A673 (cell line): ENCODE results near the gene PIN4. TPM values are rescaled to one million over a fixed set of nuclear protein-coding genes. Genes with fewer than 3 reads are reported as not detected.
"Not testable (repeated sequence)": the region's sequence is repeated elsewhere in the genome, so short reads cannot be mapped to it uniquely, and the experiment has no call there.

ENCODE experiments used
- BruUV-seq: library from RNA; stranded (reverse); fragments of 400-500 nt; replicated peaks from 2 replicates; lab custom pipeline; 2021; lab: Mats Ljungman, UMichigan
- CTCF ChIA-PET: fragments of 300-600 bp; sonication (Branson Sonifier 250); formaldehyde crosslinking; loops from one replicate; lab custom pipeline; 2022; ENCODE audit warnings: antibody characterized with exemption; lab: Charles Lee
- POLR2A ChIA-PET: fragments of 300-600 bp; sonication (Branson Sonifier 250); formaldehyde crosslinking; loops from one replicate; lab custom pipeline; 2022; ENCODE audit warnings: antibody characterized with exemption; ENCODE audit not compliant: low non-redundant PET; lab: Charles Lee
- DNase-seq: peaks from one replicate; pipeline ENCODE4 v3.0.0-alpha.2; 2015; ENCODE audit warnings: low spot score
- H3K27ac ChIP-seq: fragments of 200-600 bp; sonication (generic); 2 replicates; pipeline ENCODE4 v1.5.1; 2016; ENCODE audit warnings: mixed run types, low read depth, mild to moderate bottlenecking, mixed read lengths, antibody characterized with exemption, low read length; ENCODE audit not compliant: poor library complexity, severe bottlenecking
- H3K27me3 ChIP-seq: fragments of 200-600 bp; sonication (generic); replicated peaks from 2 replicates; pipeline ENCODE4 v1.6.1; 2017; ENCODE audit warnings: mixed run types, low read depth, mild to moderate bottlenecking, mixed read lengths, antibody characterized with exemption, low read length; ENCODE audit not compliant: insufficient read depth, poor library complexity
- H3K36me3 ChIP-seq: fragments of 200-600 bp; sonication (generic); 2 replicates; pipeline ENCODE4 v1.6.1; 2016; ENCODE audit warnings: mixed run types, mild to moderate bottlenecking, mixed read lengths, antibody characterized with exemption, low read length; ENCODE audit not compliant: insufficient read depth, poor library complexity, severe bottlenecking
- H3K4me1 ChIP-seq: fragments of 200-600 bp; sonication (generic); 2 replicates; pipeline ENCODE4 v1.6.1; 2017; ENCODE audit warnings: mixed run types, mild to moderate bottlenecking, mixed read lengths, antibody characterized with exemption, low read length; ENCODE audit not compliant: insufficient read depth, poor library complexity, severe bottlenecking
- H3K4me3 ChIP-seq: fragments of 200-600 bp; sonication (generic); 2 replicates; pipeline ENCODE4 v1.5.1; 2016; ENCODE audit warnings: low read depth, mixed run types, mild to moderate bottlenecking, mixed read lengths, low read length; ENCODE audit not compliant: poor library complexity, severe bottlenecking
- H3K9me3 ChIP-seq: fragments of 200-600 bp; sonication (generic); 2 replicates; pipeline ENCODE4 v1.6.1; 2016; ENCODE audit warnings: mixed run types, low read depth, mild to moderate bottlenecking, mixed read lengths, antibody characterized with exemption, low read length; ENCODE audit not compliant: poor library complexity, severe bottlenecking
- EZH2 ChIP-seq: fragments of 200-600 bp; sonication (generic); IDR thresholded peaks from 2 replicates; pipeline ENCODE4 v1.6.1; 2017; ENCODE audit warnings: borderline replicate concordance, low read depth, mild to moderate bottlenecking, mixed read lengths, antibody characterized with exemption, low read length; ENCODE audit not compliant: poor library complexity, severe bottlenecking
- intact Hi-C: fragments of 100-400 bp; cut with micrococcal nuclease; formaldehyde crosslinking; loops from one replicate; pipeline ENCODE4 v1.10.0; 2022; ENCODE audit not compliant: unreplicated experiment
- total RNA-seq: library from RNA; stranded (reverse); gene quantifications from 2 replicates; pipeline ENCODE4 v1.2.3, GENCODE V29; 2021
- TF ChIP-seq, protein P1 (sequence below): fragments of 300-800, 200-600 bp; sonication (generic); conservative IDR thresholded peaks from 2 replicates; pipeline ENCODE4 v1.5.1; 2017; ENCODE audit warnings: low read depth, mild to moderate bottlenecking, antibody characterized with exemption, low read length, moderate library complexity, mixed read lengths

PIN4 gene
- total RNA-seq, 1 experiment from 2014 or later, result 20.0 TPM

DNA sequence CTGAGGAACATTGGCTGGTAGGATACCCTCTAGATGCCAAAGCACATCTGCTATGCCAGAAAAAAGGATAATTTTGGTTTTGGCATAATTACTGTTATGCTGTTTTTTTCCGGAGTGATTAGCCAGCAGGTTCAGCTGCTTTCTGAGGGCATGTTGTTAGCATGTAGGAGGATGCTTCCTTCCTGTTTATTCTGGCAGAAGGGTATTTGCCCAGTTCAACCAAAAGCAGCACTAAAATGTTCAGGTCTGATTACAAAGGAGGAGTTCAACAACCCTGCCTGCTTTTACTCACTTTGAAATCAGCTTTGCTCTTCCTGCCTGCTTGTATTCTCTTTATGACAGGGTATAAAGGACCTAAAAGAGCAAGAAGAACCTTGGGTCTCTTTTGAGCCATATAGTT, 35.4 kb downstream of the PIN4 start:
- BruUV-seq, result no TSS peak
- H3K27ac ChIP-seq, result peak overlapping the region; percentile 25
- H3K9me3 ChIP-seq, result peaks cover 10% of the 10 kb centered on the region
- no peak for DNase-seq
- POLR2A ChIA-PET, result no interaction called here
- no peak overlapping the region for H3K4me3 ChIP-seq
- H3K36me3 ChIP-seq, result no peaks in the 10 kb centered on the region
- no peak for TF ChIP-seq EZH2
- TF ChIP-seq, protein P1, sequence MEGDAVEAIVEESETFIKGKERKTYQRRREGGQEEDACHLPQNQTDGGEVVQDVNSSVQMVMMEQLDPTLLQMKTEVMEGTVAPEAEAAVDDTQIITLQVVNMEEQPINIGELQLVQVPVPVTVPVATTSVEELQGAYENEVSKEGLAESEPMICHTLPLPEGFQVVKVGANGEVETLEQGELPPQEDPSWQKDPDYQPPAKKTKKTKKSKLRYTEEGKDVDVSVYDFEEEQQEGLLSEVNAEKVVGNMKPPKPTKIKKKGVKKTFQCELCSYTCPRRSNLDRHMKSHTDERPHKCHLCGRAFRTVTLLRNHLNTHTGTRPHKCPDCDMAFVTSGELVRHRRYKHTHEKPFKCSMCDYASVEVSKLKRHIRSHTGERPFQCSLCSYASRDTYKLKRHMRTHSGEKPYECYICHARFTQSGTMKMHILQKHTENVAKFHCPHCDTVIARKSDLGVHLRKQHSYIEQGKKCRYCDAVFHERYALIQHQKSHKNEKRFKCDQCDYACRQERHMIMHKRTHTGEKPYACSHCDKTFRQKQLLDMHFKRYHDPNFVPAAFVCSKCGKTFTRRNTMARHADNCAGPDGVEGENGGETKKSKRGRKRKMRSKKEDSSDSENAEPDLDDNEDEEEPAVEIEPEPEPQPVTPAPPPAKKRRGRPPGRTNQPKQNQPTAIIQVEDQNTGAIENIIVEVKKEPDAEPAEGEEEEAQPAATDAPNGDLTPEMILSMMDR, result no peak
- H3K4me1 ChIP-seq, result no peaks in the 10 kb centered on the region
- peaks cover 3% of the 10 kb centered on the region for H3K27me3 ChIP-seq
- CTCF ChIA-PET, result no interaction called here
- intact Hi-C loops, result no loop called here

DNA sequence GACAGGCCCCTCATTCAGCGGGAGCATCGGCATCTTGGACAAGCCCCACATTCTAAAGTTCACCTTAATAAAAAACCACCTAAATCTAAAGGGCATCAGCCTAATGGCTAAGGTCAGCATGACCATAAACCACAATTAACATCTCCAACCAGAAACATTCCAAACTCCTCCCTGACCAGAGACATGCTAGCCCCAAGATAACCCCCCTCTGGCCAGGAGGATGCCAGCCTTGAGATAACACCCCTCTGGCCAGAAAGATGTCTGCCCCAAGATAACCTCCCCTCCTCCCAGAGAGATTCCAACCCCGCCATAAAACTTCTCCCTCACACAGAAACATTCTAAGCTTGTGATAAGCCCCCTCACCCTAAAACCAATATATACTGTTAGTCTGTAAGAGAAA, 38.8 kb downstream of the PIN4 start:
- H3K4me3 ChIP-seq, intact Hi-C loops, BruUV-seq, POLR2A ChIA-PET, CTCF ChIA-PET, H3K27me3 ChIP-seq, H3K27ac ChIP-seq, H3K4me1 ChIP-seq, DNase-seq, H3K36me3 ChIP-seq: not testable (repeated sequence)
- H3K9me3 ChIP-seq, result peaks cover 10% of the 10 kb centered on the region

DNA sequence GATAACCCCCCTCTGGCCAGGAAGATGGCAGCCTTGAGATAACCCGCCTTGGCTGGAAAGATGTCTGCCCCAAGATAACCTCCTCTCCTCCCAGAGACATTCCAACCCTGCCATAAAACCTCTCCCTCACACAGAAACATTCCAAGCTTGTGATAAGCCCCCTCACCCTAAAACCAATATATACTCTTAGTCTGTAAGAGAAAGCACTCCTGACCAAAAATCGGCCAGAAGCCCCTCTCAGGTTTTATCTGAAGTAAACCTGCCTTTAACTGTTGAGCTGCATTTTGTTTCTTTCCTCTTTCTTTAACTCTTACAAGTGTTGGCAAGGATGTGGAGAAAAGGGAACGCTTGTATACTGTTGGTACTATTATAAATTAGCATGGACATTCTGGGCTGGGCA, 48.7 kb downstream of the PIN4 start:
- Histone ChIP-seq H3K27ac (no peak overlapping the region), H3K4me1 (no peaks in the 10 kb centered on the region), H3K9me3 (peaks cover 5% of the 10 kb centered on the region), H3K27me3 (no peaks in the 10 kb centered on the region), H3K4me3 (no peak overlapping the region), H3K36me3 (no peaks in the 10 kb centered on the region)
- intact Hi-C loops, result no loop called here
- no peak for TF ChIP-seq EZH2
- TF ChIP-seq, protein P1, result no peak
- POLR2A ChIA-PET, result no interaction called here
- DNase-seq, result no peak
- CTCF ChIA-PET, result no interaction called here
- BruUV-seq, result no TSS peak

DNA sequence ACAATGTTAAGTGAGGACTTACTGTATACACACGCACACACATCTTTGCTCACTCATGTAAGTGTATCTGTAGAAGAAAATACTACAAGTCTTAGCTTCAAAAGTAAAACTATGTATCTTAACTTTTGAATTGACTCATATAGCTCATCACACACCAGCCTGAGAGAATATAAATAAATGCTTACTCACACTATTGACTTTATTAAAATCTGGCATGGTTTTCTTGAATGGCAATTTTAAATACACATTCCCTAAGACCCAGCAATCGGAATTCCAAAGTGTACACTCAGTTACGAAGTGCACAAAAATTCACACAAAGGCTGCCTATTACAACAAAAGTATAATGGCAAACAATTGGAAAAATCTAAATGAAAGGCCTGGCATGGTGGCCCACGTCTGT, 55.3 kb downstream of the PIN4 start:
- ChIA-PET POLR2A (no interaction called here), CTCF (no interaction called here)
- H3K27me3 ChIP-seq, result no peaks in the 10 kb centered on the region
- intact Hi-C loops, result no loop called here
- no peaks in the 10 kb centered on the region for H3K9me3 ChIP-seq
- no peaks in the 10 kb centered on the region for H3K4me1 ChIP-seq
- BruUV-seq, result no TSS peak
- no peak overlapping the region for H3K27ac ChIP-seq
- H3K4me3 ChIP-seq, result no peak overlapping the region
- no peaks in the 10 kb centered on the region for H3K36me3 ChIP-seq
- TF ChIP-seq, protein P1, result no peak
- DNase-seq, result no peak
